GM23338 (cell line): Measurements from ENCODE around the gene LTBP2.
A peak's percentile ranks its signal among the peaks of the same experiment; 100 is the strongest.

Source experiments
- CREB1 ChIP-seq: fragments of 250-450 bp; sonication (Bioruptor Pico); IDR thresholded peaks from 2 replicates; pipeline ENCODE4 v1.5.0; 2020; ENCODE audit warnings: low read depth, mild to moderate bottlenecking, moderate library complexity
- CTCF ChIP-seq, 2 experiments: fragments of 200-600 bp in 1 of 2; sonication (generic) in 1 of 2; conservative IDR thresholded peaks; 2 replicates each; pipeline versions ENCODE4 v1.5.1 to v1.6.1; 2016 to 2017; ENCODE audit warnings: antibody characterized with exemption in 2 of 2, low read depth in 2 of 2, mild to moderate bottlenecking in 2 of 2, moderate library complexity in 1 of 2
- ETS1 ChIP-seq: IDR thresholded peaks from 2 replicates; pipeline ENCODE4 v1.6.1; 2016; ENCODE audit warnings: antibody characterized with exemption
- EZH2 ChIP-seq: fragments of 200-600 bp; sonication (generic); IDR thresholded peaks from one replicate; pipeline ENCODE4 v1.8.0; 2017; ENCODE audit warnings: antibody characterized with exemption, mild to moderate bottlenecking, low read depth; ENCODE audit not compliant: unreplicated experiment
- EZH2phosphoT487 ChIP-seq: fragments of 200-600 bp; sonication (generic); IDR thresholded peaks from one replicate; pipeline ENCODE4 v1.8.1; 2018; ENCODE audit warnings: antibody characterized with exemption; ENCODE audit not compliant: unreplicated experiment
- JUNB ChIP-seq: IDR thresholded peaks from one replicate; pipeline ENCODE4 v1.6.1; 2016; ENCODE audit warnings: antibody characterized with exemption; ENCODE audit not compliant: unreplicated experiment
- NANOG ChIP-seq: IDR thresholded peaks from 2 replicates; pipeline ENCODE4 v1.6.1; 2016; ENCODE audit warnings: antibody characterized with exemption, borderline replicate concordance
- POLR2AphosphoS5 ChIP-seq: IDR thresholded peaks from 2 replicates; pipeline ENCODE4 v1.6.1; 2016; ENCODE audit warnings: antibody characterized with exemption, low read depth
- REST ChIP-seq: IDR thresholded peaks from one replicate; pipeline ENCODE4 v1.6.1; 2018; ENCODE audit warnings: antibody characterized with exemption; ENCODE audit not compliant: unreplicated experiment
- STAT1 ChIP-seq: IDR thresholded peaks from one replicate; pipeline ENCODE4 v1.6.1; 2016; ENCODE audit warnings: antibody characterized with exemption; ENCODE audit not compliant: unreplicated experiment
- ZNF114 ChIP-seq: fragments of 250-450 bp; sonication (Bioruptor Pico); IDR thresholded peaks from 2 replicates; pipeline ENCODE4 v1.5.0; 2020; ENCODE audit warnings: mild to moderate bottlenecking, moderate library complexity
- ZNF331 ChIP-seq: fragments of 250-450 bp; sonication (Bioruptor Pico); IDR thresholded peaks from 2 replicates; pipeline ENCODE4 v1.5.0; 2020; ENCODE audit warnings: low read depth, mild to moderate bottlenecking, moderate library complexity

DNA sequence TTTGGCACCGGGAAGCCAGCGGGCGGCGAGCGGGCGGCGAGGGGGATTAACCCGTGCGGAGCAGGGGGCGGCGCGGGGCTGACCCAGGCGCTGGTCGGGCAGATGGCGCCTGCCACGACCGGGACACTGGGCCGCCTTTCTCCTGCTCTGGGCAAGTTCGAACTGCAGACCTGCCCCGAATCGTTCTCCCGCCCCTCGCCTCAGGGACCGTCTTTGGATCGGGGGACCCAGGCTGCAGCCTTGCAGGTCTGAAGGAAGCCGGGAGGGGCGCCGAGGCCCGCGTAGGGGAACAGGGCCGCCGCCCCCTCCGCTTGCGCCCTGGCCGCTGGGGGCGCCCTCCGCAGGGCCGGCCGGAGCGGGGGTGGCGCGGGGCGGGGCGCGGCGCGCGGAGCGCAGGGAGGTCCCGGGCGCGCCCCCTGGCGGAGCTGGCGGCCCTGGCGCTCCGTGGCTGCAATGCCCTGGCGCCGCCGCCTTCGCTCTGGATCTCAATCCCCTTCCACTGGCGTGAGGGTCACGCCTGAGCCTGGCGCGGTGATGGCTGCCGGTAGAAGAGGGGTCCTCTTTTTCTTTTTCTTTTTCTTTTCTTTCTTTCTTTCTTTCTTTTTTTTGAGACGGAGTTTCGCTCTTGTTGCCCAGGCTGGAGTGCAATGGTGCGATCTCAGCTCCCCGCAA, 449 bp upstream of the LTBP2 start:
- peak; percentile 48 to 76 for TF ChIP-seq CTCF (conservative IDR thresholded peaks at IDR 0.05; ENCODE audit: low read depth in 2 of 2)
- no peak for TF ChIP-seq EZH2
- TF ChIP-seq REST: no peak
- no peak for TF ChIP-seq EZH2phosphoT487
- no peak for TF ChIP-seq POLR2AphosphoS5
- TF ChIP-seq JUNB: no peak
- TF ChIP-seq CREB1: peak; percentile 46; the same call in 1 of the 2 replicates
- no peak for TF ChIP-seq NANOG
- no peak for TF ChIP-seq ZNF114 (CRISPR knock-in tag)
- TF ChIP-seq ZNF331 (CRISPR knock-in tag): no peak
- TF ChIP-seq ETS1: no peak
- no peak for TF ChIP-seq STAT1
